Keratinocyte (primary cell): ENCODE data around the gene NEK10. TPM values are rescaled to one million over a fixed set of nuclear protein-coding genes. Genes with fewer than 3 reads are reported as not detected.

Source experiments
- DNase-seq: peaks from one replicate; pipeline ENCODE4 v3.0.0-alpha.2; 2011; ENCODE audit warnings: low read depth, missing footprints, low spot score
- FAIRE-seq: peaks from 2 replicates; lab custom pipeline; 2011; peaks lifted over from hg19 to GRCh38; lab: Jason Lieb, UNC
- H2AFZ ChIP-seq: 2 replicates; pipeline ENCODE4 v1.6.0; 2012; ENCODE audit warnings: low read length, control low read depth, inconsistent platforms; ENCODE audit not compliant: control insufficient read depth
- H3K27ac ChIP-seq: 2 replicates; pipeline ENCODE4 v1.5.1; 2011; ENCODE audit warnings: low read length; ENCODE audit not compliant: control insufficient read depth, insufficient read depth
- H3K27me3 ChIP-seq: 3 replicates; pipeline ENCODE4 v1.6.0; 2011; ENCODE audit warnings: low read length; ENCODE audit not compliant: control insufficient read depth, insufficient read depth; ENCODE audit errors: extremely low read depth
- H3K36me3 ChIP-seq, 2 experiments: 2 replicates in 1 of 2; 3 replicates in 1 of 2; pipeline ENCODE4 v1.5.1; 2011; ENCODE audit warnings: low read length in 2 of 2, mild to moderate bottlenecking in 1 of 2; ENCODE audit not compliant: control insufficient read depth in 2 of 2, insufficient read depth in 2 of 2; ENCODE audit errors: extremely low read depth in 1 of 2
- H3K4me1 ChIP-seq: 3 replicates; pipeline ENCODE4 v1.5.1; 2011; ENCODE audit warnings: low read length; ENCODE audit not compliant: control insufficient read depth, insufficient read depth; ENCODE audit errors: extremely low read depth
- H3K4me2 ChIP-seq: 3 replicates; pipeline ENCODE4 v1.6.0; 2011; ENCODE audit warnings: low read depth, low read length; ENCODE audit not compliant: control insufficient read depth, insufficient read depth; ENCODE audit errors: extremely low read depth
- H3K4me3 ChIP-seq, 3 experiments: fragments of 200-600 bp in 1 of 3; sonication (generic) in 1 of 3; 2 replicates in 2 of 3; 3 replicates in 1 of 3; pipeline ENCODE4 v1.5.1; 2011 to 2016; ENCODE audit warnings: low read length in 3 of 3, mild to moderate bottlenecking in 3 of 3, control low read depth in 2 of 3, inconsistent platforms in 1 of 3, low read depth in 1 of 3, mixed read lengths in 1 of 3, mixed run types in 1 of 3, moderate library complexity in 1 of 3; ENCODE audit not compliant: control insufficient read depth in 2 of 3, insufficient read depth in 2 of 3; ENCODE audit errors: extremely low read depth in 1 of 3
- H3K79me2 ChIP-seq: 2 replicates; pipeline ENCODE4 v1.6.0; 2012; ENCODE audit warnings: low read length; ENCODE audit not compliant: control insufficient read depth, insufficient read depth
- H3K9ac ChIP-seq: 3 replicates; pipeline ENCODE4 v1.6.0; 2011; ENCODE audit warnings: low read length; ENCODE audit not compliant: control insufficient read depth, insufficient read depth; ENCODE audit errors: extremely low read depth
- H3K9me1 ChIP-seq: 3 replicates; pipeline ENCODE4 v1.6.0; 2011; ENCODE audit warnings: low read length; ENCODE audit not compliant: control insufficient read depth, insufficient read depth; ENCODE audit errors: extremely low read depth
- H3K9me3 ChIP-seq: 2 replicates; pipeline ENCODE4 v1.5.1; 2012; ENCODE audit warnings: low read depth, low read length; ENCODE audit not compliant: control insufficient read depth
- H4K20me1 ChIP-seq: 3 replicates; pipeline ENCODE4 v1.6.0; 2011; ENCODE audit warnings: low read length; ENCODE audit not compliant: control insufficient read depth, insufficient read depth; ENCODE audit errors: extremely low read depth
- EZH2 ChIP-seq: IDR thresholded peaks from one replicate; pipeline ENCODE4 v1.6.1; 2012; ENCODE audit warnings: inconsistent platforms, mild to moderate bottlenecking, low read length, moderate library complexity
- dilution Hi-C: fragments of 300-500 bp; cut with MboI; formaldehyde crosslinking; loops from one replicate; pipeline ENCODE4 v1.7.0; 2020; ENCODE audit warnings: low sequenced_read_pairs; ENCODE audit not compliant: extremely low pct_ligation_motif_present
- polyA plus RNA-seq, 5 experiments: library from polyadenylated mRNA; depleted of rRNA in 3 of 5; stranded (reverse) in 3 of 5; stranded (forward) in 1 of 5; unstranded in 1 of 5; fragments of >200 nt; gene quantifications; 1 replicate in 1 of 5; 2 replicates in 3 of 5; 3 replicates in 1 of 5; pipeline versions ENCODE4 v1.2.1 to v1.2.3, GENCODE V29; 2011 to 2012; ENCODE audit warnings: missing spikeins in 2 of 5, low read depth in 1 of 5, low replicate concordance in 1 of 5
- TF ChIP-seq, protein P1 (sequence below), 3 experiments: IDR thresholded peaks in 1 of 3; conservative IDR thresholded peaks in 1 of 3; optimal IDR thresholded peaks in 1 of 3; 2 replicates in 2 of 3; 3 replicates in 1 of 3; pipeline versions ENCODE3 to v1.5.1; 2011; ENCODE audit warnings: low read length in 3 of 3, mild to moderate bottlenecking in 3 of 3, moderate library complexity in 2 of 3, control low read depth in 1 of 3, inconsistent platforms in 1 of 3; ENCODE audit not compliant: insufficient read depth in 2 of 3; ENCODE audit errors: extremely low read depth in 1 of 3

Gene NEK10
- polyA plus RNA-seq, 1 donor (not counting 4 experiments of a cell fraction or from before 2014, with no cell fraction given): 0.98 TPM

DNA sequence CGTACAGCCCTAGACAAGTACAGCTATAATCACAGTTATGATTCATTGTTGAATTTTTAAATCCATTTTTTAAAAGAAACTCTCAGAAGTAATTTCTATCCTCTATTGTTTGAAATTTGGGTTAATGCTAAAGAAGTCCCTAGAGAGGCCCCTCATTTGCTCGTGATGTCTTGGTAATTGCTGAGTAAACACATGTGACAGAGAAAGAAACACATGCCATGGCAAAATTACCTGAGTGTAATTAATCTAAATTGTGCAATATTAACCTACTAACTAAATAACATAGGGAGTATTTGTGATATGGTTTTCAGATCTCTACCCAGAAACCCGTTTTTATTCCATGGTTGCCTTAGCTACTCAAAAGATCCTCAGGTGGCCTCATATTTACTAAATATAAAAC is 10.8 kb downstream of the NEK10 start:
- dilution Hi-C loops: no loop called here
- TF ChIP-seq, protein P1, sequence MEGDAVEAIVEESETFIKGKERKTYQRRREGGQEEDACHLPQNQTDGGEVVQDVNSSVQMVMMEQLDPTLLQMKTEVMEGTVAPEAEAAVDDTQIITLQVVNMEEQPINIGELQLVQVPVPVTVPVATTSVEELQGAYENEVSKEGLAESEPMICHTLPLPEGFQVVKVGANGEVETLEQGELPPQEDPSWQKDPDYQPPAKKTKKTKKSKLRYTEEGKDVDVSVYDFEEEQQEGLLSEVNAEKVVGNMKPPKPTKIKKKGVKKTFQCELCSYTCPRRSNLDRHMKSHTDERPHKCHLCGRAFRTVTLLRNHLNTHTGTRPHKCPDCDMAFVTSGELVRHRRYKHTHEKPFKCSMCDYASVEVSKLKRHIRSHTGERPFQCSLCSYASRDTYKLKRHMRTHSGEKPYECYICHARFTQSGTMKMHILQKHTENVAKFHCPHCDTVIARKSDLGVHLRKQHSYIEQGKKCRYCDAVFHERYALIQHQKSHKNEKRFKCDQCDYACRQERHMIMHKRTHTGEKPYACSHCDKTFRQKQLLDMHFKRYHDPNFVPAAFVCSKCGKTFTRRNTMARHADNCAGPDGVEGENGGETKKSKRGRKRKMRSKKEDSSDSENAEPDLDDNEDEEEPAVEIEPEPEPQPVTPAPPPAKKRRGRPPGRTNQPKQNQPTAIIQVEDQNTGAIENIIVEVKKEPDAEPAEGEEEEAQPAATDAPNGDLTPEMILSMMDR (optimal IDR thresholded peaks at IDR 0.05 in 1 of 3, IDR thresholded peaks at IDR 0.05 in 1 of 3, conservative IDR thresholded peaks at IDR 0.05 in 1 of 3; ENCODE audit: extremely low read depth in 1 of 3, insufficient read depth in 2 of 3, low read length in 3 of 3): no peak
- no peak for TF ChIP-seq EZH2
- H4K20me1 ChIP-seq: no peaks in the 10 kb centered on the region
- no peak for FAIRE-seq
- no peaks in the 10 kb centered on the region for H3K27me3 ChIP-seq
- H3K9me1 ChIP-seq: no peaks in the 10 kb centered on the region
- H3K27ac ChIP-seq: no peak overlapping the region
- H3K79me2 ChIP-seq: no peaks in the 10 kb centered on the region
- H2AFZ ChIP-seq: no peak overlapping the region
- no peaks in the 10 kb centered on the region for H3K9me3 ChIP-seq
- H3K9ac ChIP-seq: no peak overlapping the region
- no peak for DNase-seq
- no peaks in the 10 kb centered on the region for H3K36me3 ChIP-seq
- H3K4me1 ChIP-seq: peaks cover 10% of the 10 kb centered on the region
- H3K4me3 ChIP-seq: no peak overlapping the region
- no peak overlapping the region for H3K4me2 ChIP-seq

DNA sequence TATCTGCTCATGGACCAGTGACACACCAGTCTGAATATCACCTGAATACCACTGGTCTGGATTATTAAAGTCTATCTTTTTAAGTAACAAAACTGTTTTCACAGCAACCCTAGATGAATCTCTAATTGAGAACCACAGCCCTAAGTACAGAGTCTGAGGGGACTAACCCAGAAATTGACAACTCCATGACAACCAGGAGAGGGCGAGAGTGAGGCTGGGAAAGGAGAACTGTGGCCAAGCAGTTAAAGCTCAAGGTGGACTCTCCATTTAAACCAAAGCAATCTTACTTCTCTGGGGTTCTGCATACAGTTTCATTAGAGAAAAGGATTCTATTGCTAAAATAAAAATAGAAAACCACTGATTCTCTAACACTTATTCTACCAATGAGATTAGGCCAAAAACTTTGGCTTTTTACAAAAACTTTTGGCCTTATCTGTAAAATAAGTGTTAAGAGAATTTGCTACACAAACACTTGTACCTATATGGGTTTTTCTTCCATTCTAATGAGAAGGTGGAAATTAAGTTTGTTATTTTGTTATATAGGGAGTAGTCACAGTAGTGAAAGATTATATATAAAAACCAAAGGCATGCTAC is 11.4 kb downstream of the NEK10 start:
- dilution Hi-C loops: no loop called here
- Histone ChIP-seq H3K9me3 (no peaks in the 10 kb centered on the region), H4K20me1 (no peaks in the 10 kb centered on the region), H3K4me1 (peaks cover 13% of the 10 kb centered on the region), H3K79me2 (no peaks in the 10 kb centered on the region), H3K27ac (no peak overlapping the region), H3K9ac (no peak overlapping the region), H3K4me3 (no peak overlapping the region), H3K4me2 (no peak overlapping the region), H3K27me3 (no peaks in the 10 kb centered on the region), H3K9me1 (no peaks in the 10 kb centered on the region), H3K36me3 (no peaks in the 10 kb centered on the region), H2AFZ (no peak overlapping the region)
- FAIRE-seq (peak; percentile 79), DNase-seq (peak; percentile 25)
- TF ChIP-seq EZH2: no peak
- TF ChIP-seq, protein P1 (optimal IDR thresholded peaks at IDR 0.05 in 1 of 3, IDR thresholded peaks at IDR 0.05 in 1 of 3, conservative IDR thresholded peaks at IDR 0.05 in 1 of 3; ENCODE audit: extremely low read depth in 1 of 3, insufficient read depth in 2 of 3, low read length in 3 of 3): peak; percentile 67 to 77 (median 69)
